NT2/D1 (cell line): Measurements from ENCODE around the gene SCN7A.

Experiments used
- SUZ12 ChIP-seq: IDR thresholded peaks from 2 replicates; pipeline ENCODE4 v1.6.1; 2011; ENCODE audit not compliant: insufficient read length, insufficient read depth; ENCODE audit errors: extremely low read depth
- ZNF274 ChIP-seq: IDR thresholded peaks from 2 replicates; pipeline ENCODE4 v1.6.1; 2011; ENCODE audit warnings: mild to moderate bottlenecking, low read depth, low read length

GRCh38 chr2:166372046-166372445 lies 122.0 kb downstream of the SCN7A start:
- no peak for TF ChIP-seq ZNF274
- no peak for TF ChIP-seq SUZ12
